OCI-LY1 (cell line): ENCODE data around the gene DPP6.

Source experiments
- H2AFZ ChIP-seq: fragments of 200-600 bp; sonication (generic), shearing (Covaris generic); 2 replicates; pipeline ENCODE4 v1.6.0; 2014; ENCODE audit warnings: antibody characterized with exemption, mild to moderate bottlenecking, low read length
- H3F3A ChIP-seq: fragments of 200-600 bp; sonication (generic), shearing (Covaris generic); 2 replicates; pipeline ENCODE4 v1.6.0; 2014; ENCODE audit warnings: mild to moderate bottlenecking, antibody characterized with exemption, low read length, moderate library complexity; ENCODE audit not compliant: insufficient read depth
- H3K27ac ChIP-seq: fragments of 200-600 bp; sonication (generic); 2 replicates; pipeline ENCODE4 v1.5.1; 2014; ENCODE audit warnings: low read length, mixed run types, mild to moderate bottlenecking, low read depth; ENCODE audit not compliant: poor library complexity, severe bottlenecking
- H3K27me3 ChIP-seq: fragments of 200-600 bp; sonication (generic); 2 replicates; pipeline ENCODE4 v1.6.0; 2014; ENCODE audit warnings: antibody characterized with exemption, mild to moderate bottlenecking, low read length, moderate library complexity; ENCODE audit not compliant: insufficient read depth
- H3K36me3 ChIP-seq: fragments of 200-600 bp; sonication (generic); 2 replicates; pipeline ENCODE4 v1.6.1; 2014; ENCODE audit warnings: mild to moderate bottlenecking, antibody characterized with exemption, low read length, moderate library complexity, mixed read lengths; ENCODE audit not compliant: insufficient read depth
- H3K4me1 ChIP-seq: fragments of 200-600 bp; sonication (generic); 2 replicates; pipeline ENCODE4 v1.5.1; 2014; ENCODE audit warnings: mild to moderate bottlenecking, low read length, moderate library complexity; ENCODE audit not compliant: insufficient read depth, severe bottlenecking
- H3K4me2 ChIP-seq: fragments of 200-600 bp; sonication (generic), shearing (Covaris generic); 2 replicates; pipeline ENCODE4 v1.6.1; 2014; ENCODE audit warnings: low read length
- H3K4me3 ChIP-seq: fragments of 200-600 bp; sonication (generic); 2 replicates; pipeline ENCODE4 v1.5.1; 2014; ENCODE audit warnings: low read length, low read depth, mild to moderate bottlenecking, mixed read lengths; ENCODE audit not compliant: poor library complexity, severe bottlenecking
- H3K79me2 ChIP-seq: fragments of 200-600 bp; shearing (Covaris generic); 2 replicates; pipeline ENCODE4 v1.6.1; 2016; ENCODE audit warnings: mixed run types, low read length, mixed read lengths; ENCODE audit not compliant: insufficient read depth
- H3K9ac ChIP-seq: fragments of 200-600 bp; sonication (generic), shearing (Covaris generic); 2 replicates; pipeline ENCODE4 v1.6.1; 2014; ENCODE audit warnings: mild to moderate bottlenecking, low read length, mixed read lengths
- H3K9me2 ChIP-seq: fragments of 200-600 bp; sonication (generic), shearing (Covaris generic); 2 replicates; pipeline ENCODE4 v1.6.1; 2014; ENCODE audit warnings: low read depth, mild to moderate bottlenecking, low read length, mixed read lengths
- H3K9me3 ChIP-seq: fragments of 200-600 bp; shearing (Covaris generic); 2 replicates; pipeline ENCODE4 v1.6.1; 2014; ENCODE audit warnings: low read length, mixed read lengths
- H4K20me1 ChIP-seq: fragments of 200-600 bp; sonication (generic), shearing (Covaris generic); 2 replicates; pipeline ENCODE4 v1.6.0; 2016; ENCODE audit warnings: mild to moderate bottlenecking, low read length; ENCODE audit not compliant: insufficient read depth
- EZH2 ChIP-seq: fragments of 200-600 bp; sonication (generic), shearing (Covaris generic); IDR thresholded peaks from 2 replicates; pipeline ENCODE4 v1.8.0; 2017; ENCODE audit warnings: borderline replicate concordance, mixed run types, mild to moderate bottlenecking, antibody characterized with exemption, low read length, moderate library complexity, mixed read lengths
- TF ChIP-seq, protein P1 (sequence below): fragments of 200-600 bp; sonication (generic), shearing (Covaris generic); IDR thresholded peaks from 2 replicates; pipeline ENCODE4 v1.5.1; 2017; ENCODE audit warnings: mild to moderate bottlenecking, antibody characterized with exemption, low read length, moderate library complexity, mixed read lengths

The DPP6 gene

GRCh38 chr7:154613811-154614210 lies 561.6 kb downstream of the DPP6 start:
- no peak overlapping the region for H3K4me3 ChIP-seq
- no peak overlapping the region for H3K9ac ChIP-seq
- H2AFZ ChIP-seq, result no peak overlapping the region
- H3K9me2 ChIP-seq, result no peaks in the 10 kb centered on the region
- TF ChIP-seq, protein P1, sequence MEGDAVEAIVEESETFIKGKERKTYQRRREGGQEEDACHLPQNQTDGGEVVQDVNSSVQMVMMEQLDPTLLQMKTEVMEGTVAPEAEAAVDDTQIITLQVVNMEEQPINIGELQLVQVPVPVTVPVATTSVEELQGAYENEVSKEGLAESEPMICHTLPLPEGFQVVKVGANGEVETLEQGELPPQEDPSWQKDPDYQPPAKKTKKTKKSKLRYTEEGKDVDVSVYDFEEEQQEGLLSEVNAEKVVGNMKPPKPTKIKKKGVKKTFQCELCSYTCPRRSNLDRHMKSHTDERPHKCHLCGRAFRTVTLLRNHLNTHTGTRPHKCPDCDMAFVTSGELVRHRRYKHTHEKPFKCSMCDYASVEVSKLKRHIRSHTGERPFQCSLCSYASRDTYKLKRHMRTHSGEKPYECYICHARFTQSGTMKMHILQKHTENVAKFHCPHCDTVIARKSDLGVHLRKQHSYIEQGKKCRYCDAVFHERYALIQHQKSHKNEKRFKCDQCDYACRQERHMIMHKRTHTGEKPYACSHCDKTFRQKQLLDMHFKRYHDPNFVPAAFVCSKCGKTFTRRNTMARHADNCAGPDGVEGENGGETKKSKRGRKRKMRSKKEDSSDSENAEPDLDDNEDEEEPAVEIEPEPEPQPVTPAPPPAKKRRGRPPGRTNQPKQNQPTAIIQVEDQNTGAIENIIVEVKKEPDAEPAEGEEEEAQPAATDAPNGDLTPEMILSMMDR, result no peak
- TF ChIP-seq EZH2, result no peak
- no peaks in the 10 kb centered on the region for H3K36me3 ChIP-seq
- H3K9me3 ChIP-seq, result no peaks in the 10 kb centered on the region
- H3K4me1 ChIP-seq, result no peaks in the 10 kb centered on the region
- H3F3A ChIP-seq, result no peaks in the 10 kb centered on the region
- H3K79me2 ChIP-seq, result no peaks in the 10 kb centered on the region
- no peaks in the 10 kb centered on the region for H3K27me3 ChIP-seq
- no peak overlapping the region for H3K27ac ChIP-seq
- H3K4me2 ChIP-seq, result no peak overlapping the region
- H4K20me1 ChIP-seq, result no peaks in the 10 kb centered on the region

GRCh38 chr7:154620141-154620755 lies 568.0 kb downstream of the DPP6 start:
- Histone ChIP-seq H3F3A (no peaks in the 10 kb centered on the region), H3K4me3 (no peak overlapping the region), H4K20me1 (no peaks in the 10 kb centered on the region), H3K9ac (no peak overlapping the region), H3K36me3 (no peaks in the 10 kb centered on the region), H3K9me3 (no peaks in the 10 kb centered on the region), H3K4me2 (no peak overlapping the region), H2AFZ (no peak overlapping the region), H3K79me2 (no peaks in the 10 kb centered on the region), H3K27me3 (no peaks in the 10 kb centered on the region), H3K27ac (no peak overlapping the region), H3K4me1 (no peaks in the 10 kb centered on the region), H3K9me2 (no peaks in the 10 kb centered on the region)
- no peak for TF ChIP-seq EZH2
- TF ChIP-seq, protein P1, result no peak

DNA sequence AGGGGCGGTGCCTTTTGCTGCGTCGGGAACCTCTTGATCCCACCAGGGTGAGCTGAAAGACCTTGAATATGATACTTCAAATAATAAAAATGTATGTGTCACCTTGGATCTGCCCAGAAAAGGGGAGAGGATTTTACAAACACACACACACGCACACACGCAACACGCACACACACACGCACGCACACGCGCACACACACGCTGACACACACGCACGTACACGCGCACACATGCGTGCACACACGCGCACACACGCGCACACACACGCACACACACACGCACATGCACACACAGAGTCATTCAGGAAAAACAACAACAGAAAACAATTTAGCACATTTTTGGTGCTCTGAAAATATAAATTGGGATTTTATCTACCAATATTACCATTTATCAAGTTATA lies 571.2 kb downstream of the DPP6 start:
- no peak for TF ChIP-seq EZH2
- TF ChIP-seq, protein P1, result no peak
- Histone ChIP-seq H4K20me1 (no peaks in the 10 kb centered on the region), H3K9me2 (no peaks in the 10 kb centered on the region)

More for the DNA sequence above, 571.2 kb downstream of the DPP6 start:
- Histone ChIP-seq H3K9me3 (no peaks in the 10 kb centered on the region), H3K27me3 (no peaks in the 10 kb centered on the region), H3K9ac (no peak overlapping the region), H3F3A (no peaks in the 10 kb centered on the region), H3K4me1 (no peaks in the 10 kb centered on the region), H3K27ac (no peak overlapping the region), H2AFZ (no peak overlapping the region), H3K4me3 (no peak overlapping the region), H3K4me2 (no peak overlapping the region), H3K36me3 (no peaks in the 10 kb centered on the region), H3K79me2 (no peaks in the 10 kb centered on the region)
